NB4 (cell line): Measurements from ENCODE around the gene THADA.

Experiments used
- DNase-seq: peaks from one replicate; pipeline ENCODE4 v3.0.0; 2010; ENCODE audit warnings: low read depth
- H3K4me3 ChIP-seq: one replicate; pipeline ENCODE4 v1.5.1; 2011; ENCODE audit warnings: mild to moderate bottlenecking, low read depth, low read length, moderate library complexity
- CTCF ChIP-seq: IDR thresholded peaks from one replicate; pipeline ENCODE4 v1.5.1; 2012; ENCODE audit warnings: low read depth, low read length
- MAX ChIP-seq: IDR thresholded peaks from 2 replicates; pipeline ENCODE4 v1.6.1; 2011; ENCODE audit warnings: low read depth, low read length
- MYC ChIP-seq: IDR thresholded peaks from 2 replicates; pipeline ENCODE4 v1.6.1; 2011; ENCODE audit warnings: low read depth, low read length
- POLR2A ChIP-seq: IDR thresholded peaks from 2 replicates; pipeline ENCODE4 v1.6.1; 2011; ENCODE audit warnings: mild to moderate bottlenecking; ENCODE audit not compliant: insufficient read length; ENCODE audit errors: extremely low read depth

Gene THADA

GRCh38 chr2:43592443-43592842 lies 3.4 kb downstream of the THADA start:
- no peak for TF ChIP-seq MYC
- peak; percentile 3 for TF ChIP-seq CTCF
- no peak overlapping the region for H3K4me3 ChIP-seq
- DNase-seq, result peak; percentile 39

- no peak overlapping the region for H3K4me3 ChIP-seq
- no peak for DNase-seq
- no peak for TF ChIP-seq POLR2A
- no peak for TF ChIP-seq MYC
- TF ChIP-seq MAX, result no peak
- no peak for TF ChIP-seq CTCF
These were observed 10.1 kb downstream of the THADA start for GRCh38 chr2:43585708-43586107.

GRCh38 chr2:43579275-43579981 lies 16.4 kb downstream of the THADA start:
- no peak for TF ChIP-seq MYC
- no peak for TF ChIP-seq MAX
- TF ChIP-seq CTCF, result no peak
- TF ChIP-seq POLR2A, result no peak
- no peak overlapping the region for H3K4me3 ChIP-seq
- DNase-seq, result no peak

GRCh38 chr2:43576981-43577892 lies 18.6 kb downstream of the THADA start:
- peak; percentile 74 for DNase-seq
- no peak overlapping the region for H3K4me3 ChIP-seq
- TF ChIP-seq MAX, result no peak
- TF ChIP-seq MYC, result no peak
- no peak for TF ChIP-seq POLR2A
- TF ChIP-seq CTCF, result peak; percentile 80

GRCh38 chr2:43572244-43572643 lies 23.6 kb downstream of the THADA start:
- no peak overlapping the region for H3K4me3 ChIP-seq
- DNase-seq, result no peak
- TF ChIP-seq POLR2A (no peak), MYC (no peak), CTCF (no peak), MAX (no peak)
